Left renal cortex interstitium (tissue), 4 donors: ENCODE data around the gene NSFL1C. TPM values are rescaled to one million over a fixed set of nuclear protein-coding genes. Genes with fewer than 3 reads are reported as not detected.

Experiments used
- DNase-seq, 4 donors: peaks; one replicate each; pipeline ENCODE4 v3.0.0-alpha.2; 2013; ENCODE audit warnings: low read depth in 4 of 4, low spot score in 2 of 4, missing footprints in 1 of 4
- polyA plus RNA-seq, 4 donors: library from polyadenylated mRNA; unstranded; fragments of 120-200 nt; gene quantifications; one replicate each; pipeline ENCODE4 v1.2.1, GENCODE V29; 2013; ENCODE audit not compliant: insufficient read length in 4 of 4

The NSFL1C gene
- polyA plus RNA-seq, 4 donors, result 99.0 to 111 (median 102) TPM

DNA sequence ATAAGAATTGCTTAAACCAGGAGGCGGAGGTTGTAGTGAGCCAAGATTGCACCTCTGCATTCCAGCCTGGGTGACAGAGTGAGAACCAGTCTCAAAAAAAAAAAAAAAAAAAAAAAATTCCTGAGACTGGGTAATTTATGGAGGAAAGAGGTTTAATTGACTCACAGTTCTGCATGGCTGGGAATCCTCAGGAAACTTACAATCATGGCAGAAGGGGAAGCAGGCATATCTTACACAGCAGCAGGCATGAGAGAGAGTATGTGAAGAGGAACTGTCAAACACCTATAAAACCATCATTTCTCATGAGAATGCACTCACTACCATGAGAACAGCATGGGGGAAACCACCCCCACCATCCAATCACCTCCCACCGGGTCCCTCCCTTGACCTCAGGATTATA is 72.0 kb downstream of the NSFL1C start:
- no peak for DNase-seq

DNA sequence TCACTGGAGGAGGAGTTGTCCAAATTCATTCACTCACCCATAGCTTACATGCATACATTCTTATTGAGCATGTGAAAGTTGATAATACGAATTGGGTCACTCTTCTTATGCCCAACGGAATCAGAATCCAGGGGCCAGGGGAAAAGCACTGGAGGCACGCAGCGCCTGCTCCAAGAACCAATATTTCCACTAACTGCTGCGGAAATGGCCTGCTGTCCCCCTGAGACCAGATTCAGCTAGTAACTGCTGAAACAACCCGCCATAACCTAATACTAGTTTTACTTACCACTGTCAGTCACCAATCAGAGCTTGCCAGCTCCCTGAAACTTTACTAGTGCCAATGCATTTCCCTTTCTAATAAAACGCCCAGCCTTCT is 73.2 kb downstream of the NSFL1C start:
- no peak for DNase-seq

DNA sequence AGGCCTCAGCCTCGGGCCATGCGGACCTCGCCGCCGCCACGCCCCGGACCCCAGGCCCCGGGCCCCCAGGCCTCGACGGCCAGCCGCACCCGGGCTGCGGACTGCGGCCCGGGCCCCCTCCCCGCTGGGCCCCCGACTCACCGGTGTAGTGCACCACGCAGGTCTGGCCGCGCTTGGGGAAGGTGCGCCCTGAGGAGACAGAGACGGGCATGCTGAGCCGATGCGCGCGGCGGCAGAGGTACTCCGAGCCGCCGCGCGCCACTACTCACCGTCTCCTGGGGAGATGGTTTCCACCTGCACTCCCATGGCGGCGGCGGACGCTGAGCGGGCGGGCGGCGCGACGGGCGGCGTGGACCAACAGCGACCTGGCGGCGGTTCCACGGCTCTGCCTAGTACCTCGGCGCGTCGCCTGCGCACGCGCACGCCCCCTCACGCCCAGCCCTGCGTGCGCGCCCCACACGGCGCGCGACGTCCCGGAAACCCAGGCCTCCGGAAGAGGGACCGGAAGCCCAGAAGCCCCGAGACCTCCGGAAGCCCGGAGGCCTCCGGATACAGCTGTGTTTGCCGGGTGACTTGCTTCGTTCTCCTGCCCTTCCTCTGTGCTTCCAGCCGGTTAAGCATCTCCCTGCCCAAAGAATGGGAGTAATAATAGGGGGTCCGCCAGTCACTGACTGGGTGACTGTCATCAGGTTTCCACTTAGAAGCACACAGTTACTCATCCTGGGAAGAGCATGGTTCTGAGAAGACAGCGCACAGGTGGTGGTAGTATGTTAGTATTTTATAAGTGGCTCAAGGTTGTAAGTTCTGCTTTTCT is 73.7 kb downstream of the NSFL1C start, which contains the start of gene FKBP1A:
Gene FKBP1A (minus strand): TSS at position 362 of the 814 bp plus-strand sequence. CDS start 56 bp downstream, at position 306.
- peak; percentile 77 to 91 (median 85) for DNase-seq

DNA sequence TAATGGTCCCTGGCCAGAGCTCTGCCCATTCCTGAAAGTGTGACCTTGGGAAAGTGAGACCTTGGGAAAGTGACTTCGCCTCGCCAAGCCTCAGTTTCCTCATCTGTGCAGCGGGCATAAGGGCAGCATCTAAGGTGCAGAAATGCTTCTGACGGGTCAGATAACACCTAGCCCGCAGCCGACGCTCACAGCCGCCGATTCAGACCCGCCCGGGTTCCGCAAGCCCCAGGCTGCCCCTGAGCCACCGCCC is 74.3 kb downstream of the NSFL1C start:
- no peak for DNase-seq

Other genes starting within 250 kb of the NSFL1C start
- not detected for gene RAD21L1, start 240.8 kb downstream of the NSFL1C start, polyA plus RNA-seq
- 1 to 10 TPM; 1.9 to 4.2 (median 3.7) TPM for gene SNPH, start 200.6 kb downstream of the NSFL1C start, polyA plus RNA-seq
- gene SDCBP2, start 137.7 kb downstream of the NSFL1C start, polyA plus RNA-seq, result 1 to 10 TPM; 2.3 to 3.8 (median 2.7) TPM
- gene FKBP1A, start 73.8 kb downstream of the NSFL1C start, polyA plus RNA-seq, result 100 to 1,000 TPM; 329 to 396 (median 350) TPM
- 1 to 10 TPM in 1 of 4 donors, under 1 TPM in 3; 0.31 to 1.0 (median 0.67) TPM for gene SIRPB2, start 24.6 kb upstream of the NSFL1C start, polyA plus RNA-seq
- gene SIRPD, start 90.9 kb upstream of the NSFL1C start, polyA plus RNA-seq, result under 1 TPM in 1 of 4 donors, not detected in 3; 0.17 TPM
- gene SIRPB1, start 153.2 kb upstream of the NSFL1C start, polyA plus RNA-seq, result 1 to 10 TPM in 3 of 4 donors, under 1 TPM in 1; 0.29 to 2.2 (median 1.6) TPM
- not detected for gene SIRPG, start 190.9 kb upstream of the NSFL1C start, polyA plus RNA-seq